ENCODE measurements around the gene ACKR4. TPM values are rescaled to one million over a fixed set of nuclear protein-coding genes. Genes with fewer than 3 reads are reported as not detected.

ACKR4 gene
- 26.7 and 42.8 TPM in 2 replicates for polyA plus RNA-seq (2011; rRNA removed)
- 7.4 and 8.3 TPM in 2 replicates for polyA minus RNA-seq (2011; rRNA and poly(A)+ RNA removed)

GRCh38 chr3:132596816-132597433 is at the start of gene ACKR4:
TSS of gene ACKR4 (plus strand) at chr3:132597270. CDS start at chr3:132600398, 3,128 bp downstream.
- Histone ChIP-seq H3K4me3 (ENCODE audit: low read depth, low read length) (peak within 1 kb of the TSS; percentile 43), H3K27me3 (ENCODE audit: control insufficient read depth, insufficient read depth, low read length) (no peaks in the 10 kb centered on the region), H3K36me3 (ENCODE audit: control insufficient read depth, insufficient read depth, low read length) (no peaks in the 10 kb centered on the region)
- CTCF ChIA-PET = interaction anchor here (0.6 to 0.9 kb wide), 4 partner anchors 21 to 43 kb away, joined by 3 to 6 read pairs (median 3); no protein-coding TSS in a partner anchor
- DNase-seq (ENCODE audit: low read depth) = no peak
- POLR2A ChIA-PET = no interaction called here
- TF ChIP-seq CTCF (IDR thresholded peaks at IDR 0.05; ENCODE audit: insufficient read depth, low read depth, low read length) = no peak

DNA sequence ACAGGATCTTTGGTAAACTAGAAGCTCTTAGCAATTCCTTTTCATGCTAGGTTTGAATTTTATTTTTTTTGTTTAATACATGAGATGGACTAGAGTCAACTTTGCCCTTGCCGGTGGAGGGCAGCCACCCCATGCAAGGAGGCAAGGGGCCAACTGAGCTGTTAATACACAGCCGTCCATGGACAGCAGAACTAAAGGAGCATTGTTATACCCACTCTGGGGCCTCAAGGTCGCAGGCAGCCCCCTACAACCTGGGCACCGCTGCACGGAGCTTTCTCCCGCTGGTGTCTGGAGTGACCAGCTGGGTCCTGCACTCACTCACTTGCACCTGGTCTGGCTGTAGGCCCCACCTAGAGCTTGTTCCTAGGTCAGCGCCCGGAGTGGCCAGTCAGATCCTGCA is 47.9 kb upstream of the ACKR4 start:
- ChIA-PET CTCF (interaction anchor here (0.9 to 1.7 kb wide), 2 partner anchors 50 to 94 kb away, joined by 3 to 4 read pairs; no protein-coding TSS in a partner anchor), POLR2A (no interaction called here)
- TF ChIP-seq CTCF (IDR thresholded peaks at IDR 0.05; ENCODE audit: insufficient read depth, low read depth, low read length) = no peak
- Histone ChIP-seq H3K36me3 (ENCODE audit: control insufficient read depth, insufficient read depth, low read length) (no peaks in the 10 kb centered on the region), H3K4me3 (ENCODE audit: low read depth, low read length) (no peak overlapping the region), H3K27me3 (ENCODE audit: control insufficient read depth, insufficient read depth, low read length) (no peaks in the 10 kb centered on the region)
- no peak for DNase-seq (ENCODE audit: low read depth)

GRCh38 chr3:132549890-132550578 is 47.0 kb upstream of the ACKR4 start:
- no peaks in the 10 kb centered on the region for H3K27me3 ChIP-seq (ENCODE audit: control insufficient read depth, insufficient read depth, low read length)
- POLR2A ChIA-PET = interaction anchor here (0.6 kb wide), 1 partner anchor 133 kb away, joined by 12 read pairs; the partner anchor contains the start of gene DNAJC13
- no peak for TF ChIP-seq CTCF (IDR thresholded peaks at IDR 0.05; ENCODE audit: insufficient read depth, low read depth, low read length)
- DNase-seq (ENCODE audit: low read depth) = no peak
- no peak overlapping the region for H3K4me3 ChIP-seq (ENCODE audit: low read depth, low read length)
- H3K36me3 ChIP-seq (ENCODE audit: control insufficient read depth, insufficient read depth, low read length) = no peaks in the 10 kb centered on the region
- CTCF ChIA-PET = interaction anchor here (0.8 kb wide), 1 partner anchor 79 kb away, joined by 3 read pairs; no protein-coding TSS in a partner anchor

- ChIA-PET CTCF (interaction anchor here (0.8 kb wide), 1 partner anchor 78 kb away, joined by 3 read pairs; no protein-coding TSS in a partner anchor), POLR2A (no interaction called here)
- H3K27me3 ChIP-seq (ENCODE audit: control insufficient read depth, insufficient read depth, low read length) = no peaks in the 10 kb centered on the region
- no peak for DNase-seq (ENCODE audit: low read depth)
- no peak overlapping the region for H3K4me3 ChIP-seq (ENCODE audit: low read depth, low read length)
- TF ChIP-seq CTCF (IDR thresholded peaks at IDR 0.05; ENCODE audit: insufficient read depth, low read depth, low read length) = no peak
- no peaks in the 10 kb centered on the region for H3K36me3 ChIP-seq (ENCODE audit: control insufficient read depth, insufficient read depth, low read length)
Observed at GRCh38 chr3:132550579-132551305, 46.3 kb upstream of the ACKR4 start.

DNA sequence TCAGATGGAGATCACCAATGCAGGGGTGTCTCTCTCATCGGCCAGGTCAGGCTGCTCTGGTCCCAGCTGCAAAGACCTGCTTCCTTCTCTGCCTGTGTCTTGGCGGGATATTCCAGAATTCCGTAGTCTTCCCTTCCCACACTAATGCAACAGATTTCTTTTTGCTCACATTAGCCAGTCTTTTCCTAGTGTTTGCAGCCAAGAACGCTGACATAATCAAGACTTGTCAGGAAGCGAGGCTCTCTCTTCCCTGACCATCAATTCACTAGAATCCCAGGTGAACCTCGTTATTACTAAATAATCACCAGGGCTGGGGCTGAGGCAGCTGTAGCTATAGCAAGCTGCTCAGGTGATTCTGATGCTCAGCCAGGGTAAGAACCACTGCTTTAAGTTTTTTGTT is 43.2 kb upstream of the ACKR4 start:
- DNase-seq (ENCODE audit: low read depth) = no peak
- no peak overlapping the region for H3K4me3 ChIP-seq (ENCODE audit: low read depth, low read length)
- H3K36me3 ChIP-seq (ENCODE audit: control insufficient read depth, insufficient read depth, low read length) = no peaks in the 10 kb centered on the region
- ChIA-PET CTCF (interaction anchor here (0.9 to 1.3 kb wide), 3 partner anchors 12 to 72 kb away, joined by 4 read pairs; no protein-coding TSS in a partner anchor), POLR2A (no interaction called here)
- H3K27me3 ChIP-seq (ENCODE audit: control insufficient read depth, insufficient read depth, low read length) = no peaks in the 10 kb centered on the region
- no peak for TF ChIP-seq CTCF (IDR thresholded peaks at IDR 0.05; ENCODE audit: insufficient read depth, low read depth, low read length)
